Measurements from ENCODE around the gene PINLYP. TPM values are rescaled to one million over a fixed set of nuclear protein-coding genes. Genes with fewer than 3 reads are reported as not detected.

The PINLYP gene
- total and polyA plus RNA-seq, 9 of the 15 experiments (the other 6 are each of a cell fraction or from before 2014, with no cell fraction given), result 1.00 to 6.7 (median 2.2) TPM

- no peak for TF ChIP-seq NR3C1 (CRISPR knock-in tag; IDR thresholded peaks at IDR 0.05)
- no peak for TF ChIP-seq MCM2 (IDR thresholded peaks at IDR 0.05; ENCODE audit: low read depth)
- no peak for TF ChIP-seq REST (IDR thresholded peaks at IDR 0.05; ENCODE audit: borderline replicate concordance)
- no peak for TF ChIP-seq REST (CRISPR knock-in tag; IDR thresholded peaks at IDR 0.05; ENCODE audit: low read depth)
- peak; percentile 86 for TF ChIP-seq RBM25 (IDR thresholded peaks at IDR 0.05; ENCODE audit: low read depth, low read length, severe bottlenecking)
- TF ChIP-seq SMARCA5 (IDR thresholded peaks at IDR 0.05), result peak; percentile 80
- TF ChIP-seq ADNP (tag; IDR thresholded peaks at IDR 0.05), result peak; percentile 90
- peak; percentile 87 for TF ChIP-seq ZBTB40 (IDR thresholded peaks at IDR 0.05)
- TF ChIP-seq ZBTB40 (CRISPR knock-in tag; IDR thresholded peaks at IDR 0.05), result peak; percentile 82
Observed at GRCh38 chr19:43561139-43561970, 14.2 kb upstream of the PINLYP start (continued).

Measured in K562 (cell line).